Measurements from ENCODE around the gene TIAM1.
A peak's percentile ranks its signal among the peaks of the same experiment; 100 is the strongest.

TIAM1 gene

DNA sequence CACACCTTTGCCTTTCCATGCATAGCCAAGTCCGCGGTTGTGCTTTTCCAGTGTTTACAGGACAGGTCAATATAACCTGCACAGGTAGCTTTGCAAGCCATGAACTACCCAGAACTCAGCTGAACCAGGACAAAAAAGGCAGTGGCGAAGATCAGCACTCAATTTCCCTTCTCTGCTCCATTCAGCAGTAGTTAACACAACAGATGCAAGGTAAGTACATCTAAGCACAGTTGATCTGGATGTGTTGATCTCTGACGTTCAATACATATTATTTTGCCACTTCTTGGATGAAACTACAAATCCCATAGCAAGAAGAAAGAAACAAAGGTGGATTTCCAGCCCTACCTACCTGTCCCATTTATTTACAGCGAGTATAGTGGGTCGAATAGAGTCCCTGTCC is 159.2 kb downstream of the TIAM1 start:
- Histone ChIP-seq H3K9ac (ENCODE audit: low read depth, low read length) (no peak overlapping the region), H3K4me2 (ENCODE audit: insufficient read depth, low read length) (no peak overlapping the region; the same call in 1 of the 2 replicates), H3K9me3 (ENCODE audit: insufficient read depth, low read length, severe bottlenecking) (no peaks in the 10 kb centered on the region), H3K27ac (ENCODE audit: low read length) (peak overlapping the region; percentile 57), H3K79me2 (ENCODE audit: insufficient read depth, low read length) (no peaks in the 10 kb centered on the region), H3K4me1 (ENCODE audit: insufficient read depth, low read length) (peaks cover 27% of the 10 kb centered on the region), H3K27me3 (ENCODE audit: insufficient read depth, low read length, poor library complexity) (no peaks in the 10 kb centered on the region), H2AFZ (ENCODE audit: low read depth, low read length) (no peak overlapping the region), H4K20me1 (ENCODE audit: insufficient read depth, low read length) (no peaks in the 10 kb centered on the region), H3K36me3 (ENCODE audit: insufficient read depth, low read length) (peaks cover 3% of the 10 kb centered on the region; the same call in 1 of the 2 replicates), H3K4me3 (ENCODE audit: low read depth in 1 of 2, low read length in 2 of 2) (no peak overlapping the region)
- DNase-seq (no peak), ATAC-seq (ENCODE audit: insufficient read depth, low read depth) (no peak)
- TF ChIP-seq, protein P1, sequence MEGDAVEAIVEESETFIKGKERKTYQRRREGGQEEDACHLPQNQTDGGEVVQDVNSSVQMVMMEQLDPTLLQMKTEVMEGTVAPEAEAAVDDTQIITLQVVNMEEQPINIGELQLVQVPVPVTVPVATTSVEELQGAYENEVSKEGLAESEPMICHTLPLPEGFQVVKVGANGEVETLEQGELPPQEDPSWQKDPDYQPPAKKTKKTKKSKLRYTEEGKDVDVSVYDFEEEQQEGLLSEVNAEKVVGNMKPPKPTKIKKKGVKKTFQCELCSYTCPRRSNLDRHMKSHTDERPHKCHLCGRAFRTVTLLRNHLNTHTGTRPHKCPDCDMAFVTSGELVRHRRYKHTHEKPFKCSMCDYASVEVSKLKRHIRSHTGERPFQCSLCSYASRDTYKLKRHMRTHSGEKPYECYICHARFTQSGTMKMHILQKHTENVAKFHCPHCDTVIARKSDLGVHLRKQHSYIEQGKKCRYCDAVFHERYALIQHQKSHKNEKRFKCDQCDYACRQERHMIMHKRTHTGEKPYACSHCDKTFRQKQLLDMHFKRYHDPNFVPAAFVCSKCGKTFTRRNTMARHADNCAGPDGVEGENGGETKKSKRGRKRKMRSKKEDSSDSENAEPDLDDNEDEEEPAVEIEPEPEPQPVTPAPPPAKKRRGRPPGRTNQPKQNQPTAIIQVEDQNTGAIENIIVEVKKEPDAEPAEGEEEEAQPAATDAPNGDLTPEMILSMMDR (IDR thresholded peaks at IDR 0.05; ENCODE audit: borderline replicate concordance, extremely low read depth, low read length, poor library complexity, severe bottlenecking), result no peak
- no peak for TF ChIP-seq EZH2 (IDR thresholded peaks at IDR 0.05; ENCODE audit: borderline replicate concordance, low read depth, low read length, severe bottlenecking)

DNA sequence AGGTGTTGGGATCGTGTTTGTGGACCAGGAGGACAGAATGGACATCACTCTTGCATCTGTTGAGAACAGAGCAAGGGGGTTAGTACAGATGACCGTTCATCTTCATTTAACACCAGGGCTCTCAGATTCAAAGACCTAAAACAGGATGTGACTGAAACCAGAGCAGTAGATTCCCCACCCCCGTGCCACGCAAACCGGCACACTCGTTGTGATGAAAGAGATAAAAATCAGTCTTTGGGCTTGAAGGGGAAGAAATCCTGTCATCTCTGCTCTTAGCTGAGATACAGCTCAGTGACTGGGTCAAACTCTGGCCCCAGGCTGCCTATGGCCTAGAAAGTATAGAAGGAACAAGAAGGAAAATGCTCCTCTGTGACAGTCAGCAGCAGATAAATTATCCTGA is 159.6 kb downstream of the TIAM1 start:
- peaks cover 3% of the 10 kb centered on the region; the same call in 1 of the 2 replicates for H3K36me3 ChIP-seq (ENCODE audit: insufficient read depth, low read length)
- no peak overlapping the region for H3K4me3 ChIP-seq (ENCODE audit: low read depth in 1 of 2, low read length in 2 of 2)
- DNase-seq (peak; percentile 59), ATAC-seq (ENCODE audit: insufficient read depth, low read depth) (peak; percentile 67)
- no peak overlapping the region for H3K9ac ChIP-seq (ENCODE audit: low read depth, low read length)
- H3K79me2 ChIP-seq (ENCODE audit: insufficient read depth, low read length), result no peaks in the 10 kb centered on the region
- no peaks in the 10 kb centered on the region for H3K27me3 ChIP-seq (ENCODE audit: insufficient read depth, low read length, poor library complexity)
- H3K9me3 ChIP-seq (ENCODE audit: insufficient read depth, low read length, severe bottlenecking), result no peaks in the 10 kb centered on the region
- H4K20me1 ChIP-seq (ENCODE audit: insufficient read depth, low read length), result no peaks in the 10 kb centered on the region
- no peak overlapping the region for H3K4me2 ChIP-seq (ENCODE audit: insufficient read depth, low read length)
- H3K27ac ChIP-seq (ENCODE audit: low read length), result peak overlapping the region; percentile 57
- H3K4me1 ChIP-seq (ENCODE audit: insufficient read depth, low read length), result peaks cover 27% of the 10 kb centered on the region
- no peak overlapping the region for H2AFZ ChIP-seq (ENCODE audit: low read depth, low read length)
- no peak for TF ChIP-seq EZH2 (IDR thresholded peaks at IDR 0.05; ENCODE audit: borderline replicate concordance, low read depth, low read length, severe bottlenecking)
- TF ChIP-seq, protein P1 (IDR thresholded peaks at IDR 0.05; ENCODE audit: borderline replicate concordance, extremely low read depth, low read length, poor library complexity, severe bottlenecking), result no peak

DNA sequence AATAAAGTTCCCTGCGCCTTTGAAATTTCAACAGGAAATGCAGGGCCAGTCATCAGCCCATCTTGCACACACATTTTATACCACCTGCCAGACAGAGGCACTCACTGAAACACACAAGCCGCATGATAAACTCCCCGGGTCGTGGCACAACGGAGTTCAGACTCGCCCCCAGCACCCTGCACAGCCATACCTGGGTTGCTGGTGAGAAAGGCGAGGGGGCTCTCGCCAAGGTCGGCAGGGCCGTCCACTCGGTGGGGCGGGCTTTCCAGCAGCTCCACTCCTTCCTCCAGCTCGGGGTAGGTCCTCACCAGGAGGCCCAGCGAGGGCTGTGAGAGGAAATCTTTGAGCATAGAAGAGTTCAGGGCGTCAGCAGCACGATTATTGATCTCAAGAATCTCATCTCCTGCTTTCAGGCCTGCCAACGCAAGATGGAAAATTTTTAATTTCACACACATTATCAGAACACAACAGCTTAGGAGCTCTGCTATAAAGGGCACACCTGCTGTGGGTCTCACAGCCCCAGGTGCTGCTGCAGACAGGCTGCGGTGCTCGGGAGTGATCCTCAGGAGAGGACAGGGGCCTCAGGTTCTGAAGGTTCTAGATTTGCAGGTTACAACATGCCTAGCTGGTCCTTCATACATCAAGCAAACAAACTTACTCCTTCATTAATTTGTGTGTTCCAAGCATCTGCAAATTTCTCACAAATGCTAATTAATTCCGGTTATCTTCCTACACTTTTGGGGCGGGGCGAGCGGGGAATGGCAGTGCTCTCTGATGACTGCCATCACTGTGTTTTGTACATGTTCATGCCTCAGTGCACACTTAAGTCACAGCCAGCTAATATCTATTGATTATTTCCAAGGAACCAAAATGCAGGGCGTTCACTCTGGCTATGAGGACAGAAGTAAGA is 161.6 kb downstream of the TIAM1 start:
- Histone ChIP-seq H3K36me3 (ENCODE audit: insufficient read depth, low read length) (peaks cover 3% of the 10 kb centered on the region; the same call in 1 of the 2 replicates), H3K79me2 (ENCODE audit: insufficient read depth, low read length) (no peaks in the 10 kb centered on the region), H3K4me1 (ENCODE audit: insufficient read depth, low read length) (peaks cover 27% of the 10 kb centered on the region), H3K4me3 (ENCODE audit: low read depth in 1 of 2, low read length in 2 of 2) (no peak overlapping the region), H3K9me3 (ENCODE audit: insufficient read depth, low read length, severe bottlenecking) (no peaks in the 10 kb centered on the region), H3K27ac (ENCODE audit: low read length) (peak overlapping the region; percentile 48), H3K27me3 (ENCODE audit: insufficient read depth, low read length, poor library complexity) (no peaks in the 10 kb centered on the region), H3K4me2 (ENCODE audit: insufficient read depth, low read length) (no peak overlapping the region), H2AFZ (ENCODE audit: low read depth, low read length) (no peak overlapping the region), H4K20me1 (ENCODE audit: insufficient read depth, low read length) (no peaks in the 10 kb centered on the region), H3K9ac (ENCODE audit: low read depth, low read length) (no peak overlapping the region)
- DNase-seq (peak; percentile 20), ATAC-seq (ENCODE audit: insufficient read depth, low read depth) (peak; percentile 59)
- TF ChIP-seq, protein P1 (IDR thresholded peaks at IDR 0.05; ENCODE audit: borderline replicate concordance, extremely low read depth, low read length, poor library complexity, severe bottlenecking), result no peak
- no peak for TF ChIP-seq EZH2 (IDR thresholded peaks at IDR 0.05; ENCODE audit: borderline replicate concordance, low read depth, low read length, severe bottlenecking)

All from DND-41 (cell line).